B cell (primary cell): ENCODE results near the gene ATF6B. TPM values are rescaled to one million over a fixed set of nuclear protein-coding genes. Genes with fewer than 3 reads are reported as not detected.

ENCODE experiments used
- ATAC-seq: fragments of 200-7000 bp; cut with Tn5 transposase; one replicate; pipeline ENCODE4 v1.10.0; 2021; ENCODE audit warnings: low read depth, mild to moderate bottlenecking, moderate number of reproducible peaks, moderate library complexity
- CTCF ChIA-PET: fragments of 350-600 bp; sonication (Branson Sonifier 250); formaldehyde crosslinking; loops from one replicate; lab custom pipeline; 2021; ENCODE audit warnings: antibody characterized with exemption, inconsistent platforms; lab: Charles Lee
- POLR2A ChIA-PET: fragments of 350-600 bp; sonication (Branson Sonifier 250); formaldehyde crosslinking; loops from one replicate; lab custom pipeline; 2021; ENCODE audit warnings: antibody characterized with exemption; lab: Charles Lee
- DNase-seq: peaks from one replicate; pipeline ENCODE4 v3.0.0; 2013
- H2AFZ ChIP-seq: 2 replicates; pipeline ENCODE4 v1.6.1; 2012; ENCODE audit warnings: mild to moderate bottlenecking, low read depth, low read length; ENCODE audit not compliant: insufficient read depth, poor library complexity, severe bottlenecking
- H3K27ac ChIP-seq, 2 donors: 1 replicate in 1 of 2; 2 replicates in 1 of 2; pipeline ENCODE4 v1.5.1; 2012 to 2013; ENCODE audit warnings: low read length in 2 of 2, mild to moderate bottlenecking in 2 of 2, moderate library complexity in 1 of 2
- H3K27me3 ChIP-seq, 4 experiments: fragments of 200-600 bp in 1 of 4; sonication (generic) in 1 of 4; replicated peaks in 1 of 4; 1 replicate in 2 of 4; 2 replicates in 2 of 4; pipeline versions ENCODE4 v1.6.1 to v1.7.0; 2013 to 2016; ENCODE audit warnings: low read length in 3 of 4, mild to moderate bottlenecking in 2 of 4, mixed read lengths in 1 of 4, moderate library complexity in 1 of 4; ENCODE audit not compliant: insufficient read depth in 4 of 4, control insufficient read depth in 3 of 4; ENCODE audit errors: control extremely low read depth in 1 of 4
- H3K36me3 ChIP-seq, 2 experiments: replicated peaks in 1 of 2; 1 replicate in 1 of 2; 2 replicates in 1 of 2; pipeline versions ENCODE4 v1.6.1 to v1.7.1; 2013; ENCODE audit warnings: low read length in 1 of 2; ENCODE audit not compliant: insufficient read depth in 2 of 2, control insufficient read depth in 1 of 2; ENCODE audit errors: control extremely low read depth in 1 of 2, extremely low read depth in 1 of 2
- H3K4me1 ChIP-seq, 2 donors: fragments of 200-600 bp in 1 of 2; sonication (generic) in 1 of 2; 1 replicate in 1 of 2; 2 replicates in 1 of 2; pipeline versions ENCODE4 v1.5.1 to v1.6.1; 2013 to 2017; ENCODE audit warnings: low read length in 2 of 2; ENCODE audit not compliant: control insufficient read depth in 2 of 2, insufficient read depth in 2 of 2
- H3K4me2 ChIP-seq: replicated peaks from 2 replicates; pipeline ENCODE3; 2012; ENCODE audit warnings: mild to moderate bottlenecking, low read depth, low read length; ENCODE audit not compliant: poor library complexity, severe bottlenecking
- H3K4me3 ChIP-seq, 5 experiments: fragments of 200-600 bp in 1 of 5; sonication (generic) in 1 of 5; 1 replicate in 3 of 5; 2 replicates in 2 of 5; pipeline versions ENCODE4 v1.5.1 to v1.7.0; 2011 to 2016; ENCODE audit warnings: low read length in 4 of 5, mild to moderate bottlenecking in 4 of 5, low read depth in 2 of 5, control low read depth in 1 of 5, moderate library complexity in 1 of 5; ENCODE audit not compliant: insufficient read depth in 1 of 5; ENCODE audit errors: control extremely low read depth in 1 of 5, extremely low read depth in 1 of 5
- H3K79me2 ChIP-seq: fragments of 200-600 bp; sonication (generic); one replicate; pipeline ENCODE4 v1.6.0; 2016; ENCODE audit warnings: low read length; ENCODE audit not compliant: control insufficient read depth, insufficient read depth
- H3K9ac ChIP-seq: fragments of 200-600 bp; sonication (generic); 2 replicates; pipeline ENCODE4 v1.6.1; 2017; ENCODE audit warnings: mild to moderate bottlenecking, low read length, moderate library complexity
- H3K9me3 ChIP-seq, 3 donors: one replicate each; pipeline versions ENCODE4 v1.6.1 to v1.7.1; 2013; ENCODE audit warnings: low read length in 2 of 3; ENCODE audit not compliant: control insufficient read depth in 2 of 3, insufficient read depth in 1 of 3; ENCODE audit errors: control extremely low read depth in 1 of 3
- H4K20me1 ChIP-seq: 2 replicates; pipeline ENCODE4 v1.6.0; 2012; ENCODE audit warnings: mild to moderate bottlenecking, low read length; ENCODE audit not compliant: insufficient read depth, control insufficient read depth, poor library complexity, severe bottlenecking
- H3K27ac Mint-ChIP-seq: one replicate; pipeline ENCODE4 v1.8.0; 2021; ENCODE audit warnings: mixed read lengths
- H3K27me3 Mint-ChIP-seq: one replicate; pipeline ENCODE4 v1.8.0; 2021; ENCODE audit warnings: mixed read lengths
- H3K4me1 Mint-ChIP-seq: one replicate; pipeline ENCODE4 v1.8.0; 2021; ENCODE audit warnings: mixed read lengths
- H3K4me3 Mint-ChIP-seq: one replicate; pipeline ENCODE4 v1.8.0; 2021; ENCODE audit warnings: mixed read lengths
- H3K9me3 Mint-ChIP-seq: one replicate; pipeline ENCODE4 v1.8.0; 2022; ENCODE audit warnings: mixed read lengths; ENCODE audit not compliant: insufficient read depth
- EZH2 ChIP-seq: IDR thresholded peaks from 2 replicates; pipeline ENCODE4 v1.6.1; 2012; ENCODE audit warnings: borderline replicate concordance, low read depth, mild to moderate bottlenecking, moderate library complexity, low read length; ENCODE audit not compliant: insufficient read depth, poor library complexity, severe bottlenecking
- WGBS: methylation state at CpG from one replicate; pipeline ENCODE4 v1.1.5; 2013; ENCODE audit warnings: missing lambda C conversion rate; ENCODE audit not compliant: insufficient coverage; 5-methylcytosine and 5-hydroxymethylcytosine counted together
- intact Hi-C: fragments of 100-400 bp; cut with micrococcal nuclease; formaldehyde crosslinking; loops from one replicate; pipeline ENCODE4 v1.10.0; 2022
- polyA plus RNA-seq: library from polyadenylated mRNA; depleted of rRNA; stranded (reverse); fragments of >200 nt; gene quantifications from 2 replicates; pipeline ENCODE4 v1.2.3, GENCODE V29; 2012
- total RNA-seq, 2 donors: library from RNA; stranded (reverse); fragments of 120-200 nt in 1 of 2; gene quantifications; 1 replicate in 1 of 2; 2 replicates in 1 of 2; pipeline versions ENCODE4 v1.2.3 to v1.2.4, GENCODE V29; 2013 to 2022
- TF ChIP-seq, protein P1 (sequence below): fragments of 200-600 bp; IDR thresholded peaks from one replicate; pipeline ENCODE4 v1.8.0; 2022; ENCODE audit warnings: antibody characterized with exemption, mild to moderate bottlenecking

ATF6B gene
- total and polyA plus RNA-seq, 2 donors (not counting 1 experiment from before 2014, with no cell fraction given) = 180 to 201 TPM

GRCh38 chr6:32149932-32150870 is 22.2 kb upstream of the ATF6B start:
- no peak for ATAC-seq
- H3K27ac ChIP-seq = no peak overlapping the region
- peaks cover 55% of the 10 kb centered on the region for H3K4me1 Mint-ChIP-seq
- H3K27me3 Mint-ChIP-seq = peaks cover 65% of the 10 kb centered on the region
- no peak overlapping the region for H3K4me2 ChIP-seq
- no peaks in the 10 kb centered on the region for H3K9me3 Mint-ChIP-seq
- intact Hi-C loops = loop anchor here (10.0 kb wide), 1 partner anchor 105 kb away; no protein-coding TSS in a partner anchor
- no peaks in the 10 kb centered on the region for H3K36me3 ChIP-seq
- H3K4me3 Mint-ChIP-seq = peak overlapping the region; percentile 34
- POLR2A ChIA-PET = interaction anchor here (0.6 kb wide), 1 partner anchor 20 kb away, joined by 8 read pairs; the partner anchor contains the start of gene FKBPL
- no peak overlapping the region for H2AFZ ChIP-seq
- TF ChIP-seq EZH2 = no peak
- TF ChIP-seq, protein P1, sequence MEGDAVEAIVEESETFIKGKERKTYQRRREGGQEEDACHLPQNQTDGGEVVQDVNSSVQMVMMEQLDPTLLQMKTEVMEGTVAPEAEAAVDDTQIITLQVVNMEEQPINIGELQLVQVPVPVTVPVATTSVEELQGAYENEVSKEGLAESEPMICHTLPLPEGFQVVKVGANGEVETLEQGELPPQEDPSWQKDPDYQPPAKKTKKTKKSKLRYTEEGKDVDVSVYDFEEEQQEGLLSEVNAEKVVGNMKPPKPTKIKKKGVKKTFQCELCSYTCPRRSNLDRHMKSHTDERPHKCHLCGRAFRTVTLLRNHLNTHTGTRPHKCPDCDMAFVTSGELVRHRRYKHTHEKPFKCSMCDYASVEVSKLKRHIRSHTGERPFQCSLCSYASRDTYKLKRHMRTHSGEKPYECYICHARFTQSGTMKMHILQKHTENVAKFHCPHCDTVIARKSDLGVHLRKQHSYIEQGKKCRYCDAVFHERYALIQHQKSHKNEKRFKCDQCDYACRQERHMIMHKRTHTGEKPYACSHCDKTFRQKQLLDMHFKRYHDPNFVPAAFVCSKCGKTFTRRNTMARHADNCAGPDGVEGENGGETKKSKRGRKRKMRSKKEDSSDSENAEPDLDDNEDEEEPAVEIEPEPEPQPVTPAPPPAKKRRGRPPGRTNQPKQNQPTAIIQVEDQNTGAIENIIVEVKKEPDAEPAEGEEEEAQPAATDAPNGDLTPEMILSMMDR = no peak
- CTCF ChIA-PET = no interaction called here
- H3K4me3 ChIP-seq = no peak overlapping the region
- no peaks in the 10 kb centered on the region for H4K20me1 ChIP-seq
- H3K4me1 ChIP-seq = peaks cover 34 to 38% of the 10 kb centered on the region in 2 donors
- peaks cover 0 to 70% (median 32%) of the 10 kb centered on the region in 4 experiments for H3K27me3 ChIP-seq
- no peak overlapping the region for H3K9ac ChIP-seq
- H3K27ac Mint-ChIP-seq = peak overlapping the region; percentile 20
- WGBS = 56% methylated on average over 54 of the region's 55 CpGs
- DNase-seq = no peak
- no peaks in the 10 kb centered on the region for H3K79me2 ChIP-seq
- peaks cover 0 to 16% (median 3%) of the 10 kb centered on the region in 3 donors for H3K9me3 ChIP-seq
